Measurements from ENCODE around the gene DSN1.

DNA sequence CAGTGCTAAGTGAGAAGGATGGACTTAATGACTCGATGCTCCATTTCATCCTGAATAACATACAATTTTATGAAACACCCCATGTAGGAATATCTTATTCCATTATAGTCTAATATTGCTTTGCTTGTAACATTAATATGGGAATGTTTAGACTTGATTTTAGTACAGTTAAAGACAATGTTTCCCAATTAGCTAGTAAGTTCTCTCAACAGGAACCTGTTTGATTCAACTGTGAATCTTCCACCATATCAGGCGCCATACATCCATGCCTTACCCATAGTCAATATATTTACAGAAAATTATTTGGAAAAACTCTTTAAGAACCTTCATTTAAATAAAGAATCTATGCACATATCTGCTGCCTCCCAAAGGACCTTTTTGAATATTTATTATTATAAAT is 31.0 kb downstream of the DSN1 start:
- TF ChIP-seq, protein P1, sequence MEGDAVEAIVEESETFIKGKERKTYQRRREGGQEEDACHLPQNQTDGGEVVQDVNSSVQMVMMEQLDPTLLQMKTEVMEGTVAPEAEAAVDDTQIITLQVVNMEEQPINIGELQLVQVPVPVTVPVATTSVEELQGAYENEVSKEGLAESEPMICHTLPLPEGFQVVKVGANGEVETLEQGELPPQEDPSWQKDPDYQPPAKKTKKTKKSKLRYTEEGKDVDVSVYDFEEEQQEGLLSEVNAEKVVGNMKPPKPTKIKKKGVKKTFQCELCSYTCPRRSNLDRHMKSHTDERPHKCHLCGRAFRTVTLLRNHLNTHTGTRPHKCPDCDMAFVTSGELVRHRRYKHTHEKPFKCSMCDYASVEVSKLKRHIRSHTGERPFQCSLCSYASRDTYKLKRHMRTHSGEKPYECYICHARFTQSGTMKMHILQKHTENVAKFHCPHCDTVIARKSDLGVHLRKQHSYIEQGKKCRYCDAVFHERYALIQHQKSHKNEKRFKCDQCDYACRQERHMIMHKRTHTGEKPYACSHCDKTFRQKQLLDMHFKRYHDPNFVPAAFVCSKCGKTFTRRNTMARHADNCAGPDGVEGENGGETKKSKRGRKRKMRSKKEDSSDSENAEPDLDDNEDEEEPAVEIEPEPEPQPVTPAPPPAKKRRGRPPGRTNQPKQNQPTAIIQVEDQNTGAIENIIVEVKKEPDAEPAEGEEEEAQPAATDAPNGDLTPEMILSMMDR (IDR thresholded peaks at IDR 0.05), result no peak
- no peak for TF ChIP-seq ZSCAN20 (CRISPR knock-in tag; IDR thresholded peaks at IDR 0.05)
- TF ChIP-seq, protein P2, sequence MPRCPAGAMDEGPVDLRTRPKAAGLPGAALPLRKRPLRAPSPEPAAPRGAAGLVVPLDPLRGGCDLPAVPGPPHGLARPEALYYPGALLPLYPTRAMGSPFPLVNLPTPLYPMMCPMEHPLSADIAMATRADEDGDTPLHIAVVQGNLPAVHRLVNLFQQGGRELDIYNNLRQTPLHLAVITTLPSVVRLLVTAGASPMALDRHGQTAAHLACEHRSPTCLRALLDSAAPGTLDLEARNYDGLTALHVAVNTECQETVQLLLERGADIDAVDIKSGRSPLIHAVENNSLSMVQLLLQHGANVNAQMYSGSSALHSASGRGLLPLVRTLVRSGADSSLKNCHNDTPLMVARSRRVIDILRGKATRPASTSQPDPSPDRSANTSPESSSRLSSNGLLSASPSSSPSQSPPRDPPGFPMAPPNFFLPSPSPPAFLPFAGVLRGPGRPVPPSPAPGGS (IDR thresholded peaks at IDR 0.05), result no peak
- TF ChIP-seq MAFK (IDR thresholded peaks at IDR 0.05; ENCODE audit: partially characterized antibody), result no peak
- no peak for TF ChIP-seq RCOR1 (IDR thresholded peaks at IDR 0.05; ENCODE audit: low read depth, low read length)
- TF ChIP-seq EP300 (IDR thresholded peaks at IDR 0.05), result no peak
- TF ChIP-seq, protein P3, sequence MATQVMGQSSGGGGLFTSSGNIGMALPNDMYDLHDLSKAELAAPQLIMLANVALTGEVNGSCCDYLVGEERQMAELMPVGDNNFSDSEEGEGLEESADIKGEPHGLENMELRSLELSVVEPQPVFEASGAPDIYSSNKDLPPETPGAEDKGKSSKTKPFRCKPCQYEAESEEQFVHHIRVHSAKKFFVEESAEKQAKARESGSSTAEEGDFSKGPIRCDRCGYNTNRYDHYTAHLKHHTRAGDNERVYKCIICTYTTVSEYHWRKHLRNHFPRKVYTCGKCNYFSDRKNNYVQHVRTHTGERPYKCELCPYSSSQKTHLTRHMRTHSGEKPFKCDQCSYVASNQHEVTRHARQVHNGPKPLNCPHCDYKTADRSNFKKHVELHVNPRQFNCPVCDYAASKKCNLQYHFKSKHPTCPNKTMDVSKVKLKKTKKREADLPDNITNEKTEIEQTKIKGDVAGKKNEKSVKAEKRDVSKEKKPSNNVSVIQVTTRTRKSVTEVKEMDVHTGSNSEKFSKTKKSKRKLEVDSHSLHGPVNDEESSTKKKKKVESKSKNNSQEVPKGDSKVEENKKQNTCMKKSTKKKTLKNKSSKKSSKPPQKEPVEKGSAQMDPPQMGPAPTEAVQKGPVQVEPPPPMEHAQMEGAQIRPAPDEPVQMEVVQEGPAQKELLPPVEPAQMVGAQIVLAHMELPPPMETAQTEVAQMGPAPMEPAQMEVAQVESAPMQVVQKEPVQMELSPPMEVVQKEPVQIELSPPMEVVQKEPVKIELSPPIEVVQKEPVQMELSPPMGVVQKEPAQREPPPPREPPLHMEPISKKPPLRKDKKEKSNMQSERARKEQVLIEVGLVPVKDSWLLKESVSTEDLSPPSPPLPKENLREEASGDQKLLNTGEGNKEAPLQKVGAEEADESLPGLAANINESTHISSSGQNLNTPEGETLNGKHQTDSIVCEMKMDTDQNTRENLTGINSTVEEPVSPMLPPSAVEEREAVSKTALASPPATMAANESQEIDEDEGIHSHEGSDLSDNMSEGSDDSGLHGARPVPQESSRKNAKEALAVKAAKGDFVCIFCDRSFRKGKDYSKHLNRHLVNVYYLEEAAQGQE (IDR thresholded peaks at IDR 0.05), result no peak
- TF ChIP-seq, protein P4, sequence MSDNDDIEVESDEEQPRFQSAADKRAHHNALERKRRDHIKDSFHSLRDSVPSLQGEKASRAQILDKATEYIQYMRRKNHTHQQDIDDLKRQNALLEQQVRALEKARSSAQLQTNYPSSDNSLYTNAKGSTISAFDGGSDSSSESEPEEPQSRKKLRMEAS (IDR thresholded peaks at IDR 0.05), result no peak
- TF ChIP-seq HOXA7 (CRISPR knock-in tag; IDR thresholded peaks at IDR 0.05), result no peak
- no peak for TF ChIP-seq RNF2 (IDR thresholded peaks at IDR 0.05; ENCODE audit: borderline replicate concordance, low read depth)
- TF ChIP-seq KDM1A (IDR thresholded peaks at IDR 0.05; ENCODE audit: low read depth), result no peak
- TF ChIP-seq, protein P5, sequence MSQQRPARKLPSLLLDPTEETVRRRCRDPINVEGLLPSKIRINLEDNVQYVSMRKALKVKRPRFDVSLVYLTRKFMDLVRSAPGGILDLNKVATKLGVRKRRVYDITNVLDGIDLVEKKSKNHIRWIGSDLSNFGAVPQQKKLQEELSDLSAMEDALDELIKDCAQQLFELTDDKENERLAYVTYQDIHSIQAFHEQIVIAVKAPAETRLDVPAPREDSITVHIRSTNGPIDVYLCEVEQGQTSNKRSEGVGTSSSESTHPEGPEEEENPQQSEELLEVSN (IDR thresholded peaks at IDR 0.05; ENCODE audit: borderline replicate concordance, low read depth), result no peak
- no peak for TF ChIP-seq FOSB (CRISPR knock-in tag; IDR thresholded peaks at IDR 0.05)
